ENCODE measurements around the gene DENND4C. TPM values are rescaled to one million over a fixed set of nuclear protein-coding genes. Genes with fewer than 3 reads are reported as not detected.
"Not testable (repeated sequence)": the region's sequence is repeated elsewhere in the genome, so short reads cannot be mapped to it uniquely, and the experiment has no call there.

DENND4C gene
- total and polyA plus RNA-seq, 7 donors, result 11.3 to 109 (median 75.6) TPM

DNA sequence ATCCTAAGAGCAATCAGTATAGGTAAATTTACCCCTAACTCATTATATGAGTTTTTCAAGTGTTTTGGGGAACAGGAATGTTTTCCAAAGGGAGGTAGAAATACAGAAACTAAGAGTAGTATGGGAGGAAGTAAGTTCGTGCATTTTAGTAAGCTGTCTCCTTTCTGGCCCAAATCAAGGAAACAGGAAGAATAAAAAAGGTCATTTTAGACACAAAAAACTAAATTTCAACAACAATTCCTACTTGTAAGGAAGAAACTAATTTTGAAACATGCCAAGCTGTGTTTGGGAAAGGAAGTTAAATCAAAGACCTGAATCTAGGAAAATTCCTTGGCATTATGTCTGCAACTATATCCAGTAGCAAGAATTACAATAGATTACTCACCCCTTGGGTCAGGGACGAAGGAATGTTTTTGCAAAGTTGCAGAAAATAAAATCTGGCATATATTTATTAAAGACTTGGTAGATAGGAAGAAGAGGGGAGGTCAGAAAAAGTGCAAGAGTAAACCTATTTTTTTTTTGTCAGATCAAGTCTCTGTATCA is 156.1 kb downstream of the DENND4C start:
- intact Hi-C loops (cut with DNase I), result no loop called here
- no peak for DNase-seq
- no peak overlapping the region for H3K4me3 ChIP-seq
- H3K27me3 ChIP-seq, result no peaks in the 10 kb centered on the region
- no peak for TF ChIP-seq POLR2A (IDR thresholded peaks at IDR 0.05)
- TF ChIP-seq CTCF (IDR thresholded peaks at IDR 0.05), result no peak
- TF ChIP-seq POLR2AphosphoS5 (IDR thresholded peaks at IDR 0.05), result no peak
- TF ChIP-seq EP300 (IDR thresholded peaks at IDR 0.05), result no peak
- no peaks in the 10 kb centered on the region for H3K9me3 ChIP-seq
- no peaks in the 10 kb centered on the region for H3K36me3 ChIP-seq
- H3K4me1 ChIP-seq, result peaks cover 0 to 11% (median 2%) of the 10 kb centered on the region in 4 donors
- 66 to 79% methylated on average over 2 of the region's 2 CpGs for WGBS, 2 donors
- no peak overlapping the region for H3K27ac ChIP-seq

GRCh38 chr9:19387317-19387716 is 156.8 kb downstream of the DENND4C start:
- TF ChIP-seq POLR2AphosphoS5 (IDR thresholded peaks at IDR 0.05) (no peak), EP300 (IDR thresholded peaks at IDR 0.05) (no peak), POLR2A (IDR thresholded peaks at IDR 0.05) (no peak), CTCF (IDR thresholded peaks at IDR 0.05) (no peak)
- DNase-seq, result no peak
- whole genome bisulfite sequencing, 2 donors, result 81 to 88% methylated on average over 2 of the region's 2 CpGs
- Histone ChIP-seq H3K4me3 (no peak overlapping the region), H3K9me3 (no peaks in the 10 kb centered on the region), H3K27ac (peak overlapping the region in 1 of 4 donors; percentile 16), H3K4me1 (peaks cover 0 to 11% (median 2%) of the 10 kb centered on the region in 4 donors), H3K36me3 (no peaks in the 10 kb centered on the region), H3K27me3 (no peaks in the 10 kb centered on the region)
- intact Hi-C loops (cut with DNase I), result no loop called here

DNA sequence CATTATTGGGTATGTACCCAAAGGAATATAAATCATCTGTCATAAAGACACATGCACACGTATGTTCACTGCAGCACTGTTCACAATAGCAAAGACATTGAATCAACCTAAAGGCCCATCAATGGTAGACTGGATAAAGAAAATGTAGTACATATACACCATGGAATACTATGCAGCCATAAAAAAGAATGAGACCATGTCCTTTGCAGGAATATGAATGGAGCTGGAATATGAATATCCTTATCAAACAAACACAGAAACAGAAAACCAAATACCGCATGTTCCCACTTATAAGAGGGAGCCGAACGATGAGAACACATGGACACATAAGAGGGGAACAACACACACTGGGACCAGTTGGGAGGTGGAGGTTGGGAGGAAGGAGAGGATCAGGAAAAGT is 159.0 kb downstream of the DENND4C start:
- H3K36me3 ChIP-seq; H3K9me3 ChIP-seq; H3K4me3 ChIP-seq; DNase-seq; H3K27ac ChIP-seq; intact Hi-C loops (cut with DNase I); H3K27me3 ChIP-seq: not testable (repeated sequence)
- WGBS, 2 donors, result 96 to 98% methylated on average over 4 of the region's 4 CpGs
- peaks cover 0 to 11% (median 2%) of the 10 kb centered on the region in 4 donors for H3K4me1 ChIP-seq

DNA sequence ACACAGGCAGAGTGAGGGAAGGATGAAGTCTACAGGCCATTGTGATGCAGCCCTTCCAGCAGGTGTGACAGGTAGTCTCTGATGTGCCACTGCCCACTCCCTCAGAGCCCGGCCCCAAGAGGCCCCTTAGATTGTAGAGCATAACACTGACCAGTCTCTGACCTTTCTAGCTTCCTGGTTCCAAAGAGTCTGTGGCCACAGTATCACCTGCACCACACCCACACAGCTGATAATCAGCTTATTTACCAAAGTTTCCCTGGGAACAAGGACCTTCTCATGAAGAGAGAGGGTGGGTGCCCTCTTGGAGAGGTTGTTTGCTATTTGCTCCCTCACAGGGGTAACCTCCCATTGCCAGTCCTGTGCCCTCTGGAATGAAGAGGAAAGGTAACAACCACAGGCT is 167.4 kb downstream of the DENND4C start:
- 12 to 67% methylated on average over 1 of the region's 1 CpG for WGBS, 2 donors
- H3K9me3 ChIP-seq, result no peaks in the 10 kb centered on the region
- intact Hi-C loops (cut with DNase I), result no loop called here
- no peak for DNase-seq
- TF ChIP-seq EP300 (IDR thresholded peaks at IDR 0.05), result no peak
- H3K27me3 ChIP-seq, result no peaks in the 10 kb centered on the region
- no peak overlapping the region for H3K27ac ChIP-seq
- no peak overlapping the region for H3K4me3 ChIP-seq
- H3K4me1 ChIP-seq, result no peaks in the 10 kb centered on the region
- H3K36me3 ChIP-seq, result no peaks in the 10 kb centered on the region

- H3K27ac ChIP-seq; H3K9me3 ChIP-seq; DNase-seq; H3K4me3 ChIP-seq; H3K27me3 ChIP-seq; H3K4me1 ChIP-seq; H3K36me3 ChIP-seq; intact Hi-C loops (cut with DNase I): not testable (repeated sequence)
- WGBS, 2 donors, result 59 to 83% methylated on average over 4 of the region's 4 CpGs
Observed at GRCh38 chr9:19403231-19403630, 172.7 kb downstream of the DENND4C start.

- H3K4me3 ChIP-seq, result no peak overlapping the region
- intact Hi-C loops (cut with DNase I), result no loop called here
- H3K9me3 ChIP-seq, result no peaks in the 10 kb centered on the region
- DNase-seq, result no peak
- H3K27me3 ChIP-seq, result no peaks in the 10 kb centered on the region
- no peak overlapping the region for H3K27ac ChIP-seq
- 52 to 74% methylated on average over 4 of the region's 4 CpGs for WGBS, 2 donors
- no peak for TF ChIP-seq CTCF (IDR thresholded peaks at IDR 0.05)
- TF ChIP-seq POLR2A (IDR thresholded peaks at IDR 0.05), result no peak
- TF ChIP-seq EP300 (IDR thresholded peaks at IDR 0.05), result no peak
- TF ChIP-seq POLR2AphosphoS5 (IDR thresholded peaks at IDR 0.05), result no peak
- peaks cover 0 to 10% (median 2%) of the 10 kb centered on the region in 4 donors for H3K4me1 ChIP-seq
- no peaks in the 10 kb centered on the region for H3K36me3 ChIP-seq
Observed at GRCh38 chr9:19404283-19405075, 174.0 kb downstream of the DENND4C start.

Measured in sigmoid colon (tissue), 7 donors.